GM12891 (cell line): ENCODE data around the gene FGF4. TPM values are rescaled to one million over a fixed set of nuclear protein-coding genes. Genes with fewer than 3 reads are reported as not detected.

Experiments used
- DNase-seq: peaks from one replicate; pipeline ENCODE4 v3.0.0; 2011; ENCODE audit warnings: low spot score; ENCODE audit not compliant: insufficient read length
- FAIRE-seq: peaks from 2 replicates; lab custom pipeline; 2011; peaks lifted over from hg19 to GRCh38; lab: Jason Lieb, UNC
- PAX5 ChIP-seq: IDR thresholded peaks from 2 replicates; pipeline ENCODE4 v1.6.1; 2011; ENCODE audit warnings: low read length, moderate library complexity, mild to moderate bottlenecking; ENCODE audit not compliant: insufficient read depth, severe bottlenecking
- POLR2A ChIP-seq: IDR thresholded peaks from 2 replicates; pipeline ENCODE4 v1.6.1; 2011; ENCODE audit warnings: low read depth, low read length, control low read depth
- POLR2AphosphoS5 ChIP-seq: IDR thresholded peaks from 2 replicates; pipeline ENCODE4 v1.6.1; 2011; ENCODE audit warnings: low read depth, low read length, control low read depth
- POU2F2 ChIP-seq: IDR thresholded peaks from 2 replicates; pipeline ENCODE4 v1.6.1; 2011; ENCODE audit warnings: low read depth, mild to moderate bottlenecking, control low read depth, low read length, moderate library complexity
- SPI1 ChIP-seq: IDR thresholded peaks from 2 replicates; pipeline ENCODE4 v1.6.1; 2011; ENCODE audit warnings: low read depth, low read length, control low read depth
- TAF1 ChIP-seq: IDR thresholded peaks from 2 replicates; pipeline ENCODE4 v1.6.1; 2011; ENCODE audit warnings: low read depth, low read length, control low read depth
- polyA plus RNA-seq: library from polyadenylated mRNA; unstranded; fragments of >200 nt; gene quantifications from one replicate; pipeline ENCODE4 v1.2.1, GENCODE V29; 2012; ENCODE audit warnings: low read depth, missing spikeins, inconsistent platforms; ENCODE audit not compliant: missing spikeins

Gene FGF4
- not detected for polyA plus RNA-seq

- TF ChIP-seq POLR2AphosphoS5 (no peak), PAX5 (no peak), SPI1 (no peak), POU2F2 (no peak), TAF1 (no peak), POLR2A (no peak)
- no peak for FAIRE-seq
- no peak for DNase-seq
Observed at GRCh38 chr11:69775163-69775755, at the start of gene FGF4. Gene FGF4, minus strand, starts transcription at chr11:69775341. Its CDS starts 257 bp downstream, at chr11:69775084.

- TF ChIP-seq POLR2AphosphoS5 (no peak), PAX5 (no peak), POU2F2 (no peak), SPI1 (no peak), POLR2A (no peak), TAF1 (no peak)
- FAIRE-seq (no peak), DNase-seq (no peak)
Observed at GRCh38 chr11:69823641-69824265, 48.6 kb upstream of the FGF4 start.

GRCh38 chr11:69822676-69823494 is 47.7 kb upstream of the FGF4 start:
- FAIRE-seq: no peak
- no peak for DNase-seq
- no peak for TF ChIP-seq POU2F2
- no peak for TF ChIP-seq PAX5
- TF ChIP-seq TAF1: no peak
- no peak for TF ChIP-seq POLR2A
- no peak for TF ChIP-seq SPI1
- no peak for TF ChIP-seq POLR2AphosphoS5

GRCh38 chr11:69821511-69822040 is 46.4 kb upstream of the FGF4 start:
- DNase-seq (no peak), FAIRE-seq (no peak)
- TF ChIP-seq POLR2AphosphoS5 (no peak), TAF1 (no peak), PAX5 (no peak), SPI1 (no peak), POLR2A (no peak), POU2F2 (no peak)

- no peak for DNase-seq
- no peak for FAIRE-seq
- TF ChIP-seq PAX5 (no peak), POLR2AphosphoS5 (no peak), TAF1 (no peak), POU2F2 (no peak), SPI1 (no peak), POLR2A (no peak)
Observed at GRCh38 chr11:69820441-69820840, 45.3 kb upstream of the FGF4 start.

- FAIRE-seq (no peak), DNase-seq (no peak)
- TF ChIP-seq SPI1 (no peak), POU2F2 (no peak), TAF1 (no peak), POLR2AphosphoS5 (no peak), POLR2A (no peak), PAX5 (no peak)
Observed at GRCh38 chr11:69819541-69820070, 44.5 kb upstream of the FGF4 start.

GRCh38 chr11:69818603-69819441 is 43.7 kb upstream of the FGF4 start, which contains the start of gene FGF3:
Gene FGF3, minus strand, starts transcription at chr11:69819416. Its CDS starts 483 bp downstream, at chr11:69818933.
- TF ChIP-seq SPI1 (no peak), TAF1 (no peak), POU2F2 (no peak), POLR2AphosphoS5 (no peak), PAX5 (no peak)
- no peak for DNase-seq
- no peak for FAIRE-seq

- FAIRE-seq: no peak
- DNase-seq: no peak
- TF ChIP-seq PAX5: no peak
- no peak for TF ChIP-seq SPI1
- TF ChIP-seq POLR2AphosphoS5: no peak
- TF ChIP-seq POLR2A: no peak
- no peak for TF ChIP-seq POU2F2
- TF ChIP-seq TAF1: no peak
Observed at GRCh38 chr11:69818231-69818602, 43.1 kb upstream of the FGF4 start.
